NCI-H2107 treated with DMSO at 0.1 percent for 48 hours (cell line): ENCODE data around the gene FGD3.
A peak's percentile ranks its signal among the peaks of the same experiment; 100 is the strongest.

ENCODE experiments used
- DNase-seq: peaks from one replicate; lab custom pipeline; 2025; ENCODE audit not compliant: unreplicated experiment; lab: John Stamatoyannopoulos, UW

Gene FGD3

DNA sequence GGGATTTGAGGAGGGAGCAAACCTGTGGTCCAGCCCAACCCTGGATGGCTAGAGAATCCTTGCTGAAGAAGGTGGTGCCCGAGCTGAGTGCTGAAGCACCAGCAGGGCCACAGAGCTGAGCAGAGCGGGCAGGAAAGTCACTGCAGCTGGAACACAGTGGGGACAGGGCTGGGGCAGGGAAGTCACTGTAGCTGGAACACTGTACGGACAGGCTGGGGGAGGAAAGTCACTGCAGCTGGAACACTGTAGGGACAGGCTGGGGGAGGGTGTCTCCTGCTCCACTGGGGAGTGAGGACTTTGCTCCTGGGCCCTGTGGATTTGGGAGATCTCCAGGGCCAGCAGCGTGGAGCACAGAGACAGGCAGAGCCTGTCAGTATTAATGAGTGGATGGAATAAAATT, 102.2 kb downstream of the FGD3 start:
- DNase-seq: no peak

DNA sequence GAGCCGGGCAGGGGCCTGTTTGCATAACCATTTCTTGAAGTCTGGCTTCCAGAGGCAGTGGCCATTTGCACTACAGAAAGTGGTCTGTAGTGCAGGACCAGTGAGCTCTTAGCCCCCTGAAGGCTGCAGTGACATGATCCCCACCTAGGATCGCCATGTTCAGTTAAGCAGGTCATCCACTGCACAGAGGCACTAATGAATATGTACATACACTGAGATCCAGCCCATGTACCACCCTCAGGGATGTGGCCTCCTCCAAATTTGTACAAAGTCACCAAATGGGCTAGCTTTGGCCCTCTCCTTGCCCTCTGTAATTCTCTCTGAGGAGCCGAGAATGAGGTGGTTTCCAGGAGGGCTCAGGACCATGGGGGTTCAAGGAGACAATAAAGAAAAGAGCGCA, 102.9 kb downstream of the FGD3 start:
- DNase-seq: no peak

- DNase-seq: no peak
Observed at GRCh38 chr9:93051680-93052089, 104.4 kb downstream of the FGD3 start.

- DNase-seq: no peak
Observed at GRCh38 chr9:93052791-93053540, 105.6 kb downstream of the FGD3 start.

- no peak for DNase-seq
Observed at GRCh38 chr9:93053781-93054331, 106.5 kb downstream of the FGD3 start.

DNA sequence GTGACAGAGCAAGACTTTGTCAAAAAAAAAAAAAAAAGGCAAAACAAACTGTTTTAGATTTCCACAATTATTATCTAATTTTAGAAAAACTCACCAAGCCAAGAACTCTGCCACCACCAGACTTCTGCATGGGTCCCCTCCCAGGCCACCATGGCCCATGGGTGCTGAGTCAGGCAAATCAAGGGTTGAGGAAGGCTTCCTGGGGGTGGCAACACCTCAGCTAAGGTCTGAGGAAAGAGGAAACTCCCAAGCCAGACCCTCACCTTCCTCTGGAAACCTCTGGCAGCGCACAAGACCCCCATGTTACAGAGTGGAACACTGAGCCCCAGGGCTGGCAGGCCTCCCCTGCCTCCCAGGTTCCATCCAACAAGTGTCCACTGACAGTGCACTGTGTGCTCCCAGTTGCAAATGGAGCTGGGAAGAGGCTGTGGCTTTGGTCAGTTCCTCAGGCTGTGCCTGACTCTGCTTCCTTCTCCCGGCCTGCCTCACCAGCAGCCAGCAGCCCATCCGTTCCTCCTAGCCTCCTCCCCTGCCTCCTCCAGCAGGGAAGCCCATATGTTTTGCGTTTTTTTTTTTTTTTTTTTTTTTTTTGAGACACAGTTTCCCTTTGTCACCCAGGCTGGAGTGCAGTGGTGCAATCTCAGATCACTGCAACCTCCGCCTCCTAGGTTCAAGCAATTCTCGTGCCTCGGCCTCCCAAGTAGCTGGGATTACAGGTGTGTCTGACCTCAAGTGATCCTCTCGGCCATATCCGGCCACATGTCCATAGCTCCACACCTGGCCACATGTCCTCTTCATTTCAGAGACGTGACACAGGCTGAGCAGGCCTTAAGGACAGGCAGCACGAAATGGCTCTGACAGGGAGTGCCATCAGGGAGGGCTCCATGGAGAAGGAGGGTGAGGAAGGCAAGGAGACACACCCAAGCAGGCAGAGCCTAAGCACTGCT, 107.7 kb downstream of the FGD3 start:
- no peak for DNase-seq

DNA sequence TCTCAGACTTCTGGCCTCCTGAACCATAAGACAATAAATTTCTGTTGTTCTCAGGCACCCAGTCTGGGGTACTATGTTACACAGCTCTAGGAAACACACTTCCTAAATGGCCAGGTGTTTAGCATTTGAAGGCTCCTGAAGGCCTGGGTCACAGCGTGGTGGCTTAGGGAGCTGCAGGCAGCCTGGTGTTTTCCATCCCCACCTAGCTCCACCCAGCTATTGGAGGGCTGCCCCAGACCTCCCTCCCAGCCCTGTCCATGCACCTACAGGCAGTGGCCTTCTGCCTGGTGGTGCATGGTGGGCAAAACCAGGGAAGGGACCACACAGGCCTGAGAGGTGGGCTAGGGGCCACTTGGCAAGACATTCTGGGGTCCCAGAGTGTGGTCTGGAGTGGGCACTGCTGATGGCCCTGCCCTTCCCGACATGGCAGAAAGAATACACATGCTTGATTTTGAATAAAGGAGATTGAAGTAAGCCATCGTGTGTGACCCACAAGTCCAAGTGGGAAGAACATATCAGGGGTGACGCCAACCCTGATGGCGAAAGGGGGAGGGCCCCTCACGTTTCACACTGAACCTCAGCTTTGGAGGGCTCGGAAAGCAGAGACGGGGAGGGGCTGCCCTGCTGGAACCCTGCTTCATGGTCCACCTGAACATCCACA, 109.8 kb downstream of the FGD3 start:
- no peak for DNase-seq

- no peak for DNase-seq
Observed at GRCh38 chr9:93057703-93058354, 110.5 kb downstream of the FGD3 start.

DNA sequence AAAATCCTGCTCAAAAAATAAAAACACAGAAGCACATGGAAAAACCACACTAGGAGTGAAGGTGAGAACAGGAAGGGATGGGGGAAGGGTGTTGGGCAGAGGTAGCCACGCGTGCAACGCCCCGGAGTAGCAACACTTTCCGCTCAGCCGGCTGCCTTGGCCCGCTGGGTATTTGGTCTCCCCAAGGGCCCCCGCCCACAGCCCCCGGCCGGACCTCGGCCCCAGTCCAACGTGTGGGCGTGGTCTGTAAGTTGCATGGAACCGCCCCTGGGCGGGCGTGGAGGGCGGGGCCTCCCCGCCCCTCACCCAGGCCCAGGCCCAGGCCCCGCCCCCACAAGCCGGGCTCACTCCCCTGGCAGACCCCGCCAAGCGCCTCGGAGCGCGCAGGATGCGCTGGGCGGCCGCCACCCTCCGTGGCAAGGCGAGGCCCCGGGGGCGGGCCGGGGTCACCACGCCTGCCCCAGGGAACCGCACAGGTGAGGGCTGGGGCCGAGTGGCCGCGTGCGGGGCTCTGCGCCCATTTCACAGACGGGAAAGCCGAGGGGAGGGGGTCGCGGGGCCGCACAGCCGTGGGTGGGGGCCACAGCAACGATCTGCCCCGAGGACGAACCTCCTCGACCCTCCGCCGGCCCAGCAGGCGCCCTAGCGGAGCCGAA, 111.2 kb downstream of the FGD3 start, which contains the start of gene SUSD3:
Gene SUSD3, plus strand, starts transcription at position 347 of the 656 bp plus-strand sequence. Its CDS starts 42 bp downstream, at position 389.
- DNase-seq: no peak

GRCh38 chr9:93059011-93059714, 111.8 kb downstream of the FGD3 start:
- no peak for DNase-seq

DNA sequence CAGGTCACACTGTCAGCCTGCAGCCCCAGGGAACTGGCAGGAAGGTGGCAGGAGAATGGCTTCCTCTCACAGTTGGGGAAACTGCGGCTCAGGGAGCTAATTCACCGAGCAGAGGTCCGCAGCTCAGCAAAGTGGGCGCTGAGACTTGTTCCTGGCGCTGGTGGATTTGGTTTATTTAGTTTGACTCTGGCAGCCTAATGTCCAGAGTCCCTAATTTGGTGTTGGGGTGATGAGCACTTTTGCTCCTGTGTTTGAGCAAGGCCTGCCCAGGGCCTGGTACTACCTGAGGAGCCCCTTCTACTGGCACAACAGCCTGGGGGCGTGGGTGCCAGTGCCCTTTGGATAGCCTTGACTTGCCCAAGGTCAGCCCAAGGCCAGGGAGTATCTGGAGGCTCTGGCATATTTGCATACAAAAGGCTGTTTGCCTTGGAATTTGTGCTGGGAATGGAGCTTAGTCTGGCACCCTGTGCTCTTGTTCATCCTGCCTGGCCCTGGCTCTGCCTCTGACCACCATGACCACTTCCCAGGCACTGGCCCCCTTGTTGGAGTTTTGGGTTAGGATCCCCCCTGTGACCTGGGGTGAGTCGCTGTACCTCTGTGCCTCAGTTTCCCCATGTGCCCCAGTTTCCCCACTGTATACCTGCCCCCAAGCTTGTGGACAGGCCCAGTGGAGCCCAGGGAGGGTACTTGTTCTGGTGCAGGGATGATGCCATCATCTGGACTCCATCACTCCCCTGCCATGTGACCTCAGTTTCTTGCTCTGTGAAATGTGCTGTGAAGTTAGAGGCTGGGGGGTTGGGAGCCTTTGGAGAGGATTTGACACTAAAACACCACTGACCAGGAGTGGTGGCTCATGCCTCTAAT, 112.6 kb downstream of the FGD3 start:
- DNase-seq: no peak

DNA sequence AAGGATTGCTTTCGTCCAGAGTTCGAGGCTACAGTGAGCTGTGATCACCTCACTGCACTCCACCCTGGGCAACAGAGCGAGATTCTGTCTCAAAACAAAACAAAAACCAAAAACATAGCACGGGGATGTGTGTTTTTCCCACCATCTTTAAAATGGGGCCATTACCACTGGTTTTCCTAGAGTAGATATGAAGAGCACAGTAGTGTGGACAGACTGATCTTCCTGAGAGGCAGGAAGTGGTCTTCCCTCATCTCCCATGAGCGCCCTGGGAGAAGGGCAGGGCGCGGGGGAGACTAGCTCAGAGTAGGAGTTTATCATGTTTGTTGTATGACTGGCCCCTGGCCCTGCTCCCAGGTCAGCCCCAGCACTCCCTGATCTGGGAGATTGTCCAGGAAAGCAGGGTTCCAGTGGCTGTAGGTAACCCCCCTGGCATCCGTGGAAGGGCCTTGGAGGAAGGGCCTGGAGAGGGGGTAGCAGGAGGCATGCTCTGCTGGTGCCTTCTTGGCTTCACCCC, 113.5 kb downstream of the FGD3 start:
- DNase-seq: no peak

DNA sequence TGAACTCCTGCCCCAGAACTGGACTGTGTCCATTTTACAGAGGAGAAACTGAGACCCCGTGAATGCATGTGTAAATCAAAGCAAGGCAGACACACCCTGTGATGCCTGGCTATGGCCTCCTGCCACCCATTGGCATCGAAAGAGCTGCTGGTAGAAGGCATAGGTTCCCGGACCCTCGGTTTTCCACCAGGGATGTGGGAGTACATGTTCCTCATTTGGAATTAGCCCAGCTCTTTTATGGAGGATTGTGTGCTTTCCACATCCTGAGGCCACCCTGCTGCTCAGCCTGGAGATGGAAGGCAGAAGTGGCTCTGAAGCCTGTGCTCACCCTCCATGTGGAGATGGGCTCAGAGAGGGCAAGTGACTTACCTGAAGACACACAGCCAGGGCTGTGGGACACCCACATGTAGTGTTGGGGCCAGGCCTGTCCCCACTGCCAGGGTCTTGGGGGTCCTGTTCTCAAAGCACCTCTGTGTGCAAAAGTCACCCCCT, 114.0 kb downstream of the FGD3 start:
- no peak for DNase-seq

DNA sequence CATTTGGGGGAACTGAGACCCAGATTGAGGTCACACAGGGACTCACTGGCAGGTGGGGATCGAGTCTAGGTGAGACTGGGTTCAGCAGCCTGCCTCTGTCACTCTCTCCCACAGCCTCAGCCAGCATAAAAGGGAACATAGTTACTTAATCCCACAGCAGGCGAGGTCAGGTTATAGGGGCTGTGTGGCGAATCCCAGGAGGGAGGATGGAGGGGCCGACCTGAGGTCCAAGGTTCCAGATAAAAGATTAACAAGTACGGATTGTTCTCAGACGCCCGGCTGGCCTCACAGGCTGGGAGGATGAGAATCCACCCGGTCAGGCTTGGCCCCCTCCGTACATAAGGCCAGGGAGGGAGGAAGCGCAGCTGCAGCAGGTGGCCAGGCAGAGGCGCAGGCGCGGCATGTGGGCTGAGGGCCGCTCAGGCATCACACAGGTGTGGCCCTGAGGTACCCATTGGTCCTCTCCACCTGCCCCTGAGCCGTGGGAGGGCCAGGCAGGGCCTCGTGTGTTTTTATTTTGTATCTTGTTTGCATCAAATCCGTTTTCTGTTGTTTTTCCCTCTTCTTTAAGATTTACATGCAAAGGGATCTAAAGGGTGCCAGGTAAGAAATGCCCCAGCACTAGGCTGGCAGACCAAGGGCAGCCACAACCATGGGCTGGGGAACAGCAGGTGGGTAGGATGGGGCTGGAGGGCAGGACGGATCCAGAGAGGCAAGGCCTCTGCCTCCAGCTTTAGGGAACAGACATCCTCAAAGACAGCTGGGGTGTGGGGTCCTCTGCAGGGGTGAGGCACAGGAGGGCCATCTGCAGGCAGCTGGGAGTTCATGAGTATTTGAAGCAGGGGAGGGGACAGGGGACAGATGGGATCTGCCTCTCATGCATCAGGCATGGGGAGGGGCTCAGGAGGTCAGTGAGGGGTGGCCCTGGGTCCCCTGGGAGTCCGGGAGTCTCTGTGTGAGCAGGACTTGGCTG, 114.8 kb downstream of the FGD3 start:
- DNase-seq: peak; percentile 62

DNA sequence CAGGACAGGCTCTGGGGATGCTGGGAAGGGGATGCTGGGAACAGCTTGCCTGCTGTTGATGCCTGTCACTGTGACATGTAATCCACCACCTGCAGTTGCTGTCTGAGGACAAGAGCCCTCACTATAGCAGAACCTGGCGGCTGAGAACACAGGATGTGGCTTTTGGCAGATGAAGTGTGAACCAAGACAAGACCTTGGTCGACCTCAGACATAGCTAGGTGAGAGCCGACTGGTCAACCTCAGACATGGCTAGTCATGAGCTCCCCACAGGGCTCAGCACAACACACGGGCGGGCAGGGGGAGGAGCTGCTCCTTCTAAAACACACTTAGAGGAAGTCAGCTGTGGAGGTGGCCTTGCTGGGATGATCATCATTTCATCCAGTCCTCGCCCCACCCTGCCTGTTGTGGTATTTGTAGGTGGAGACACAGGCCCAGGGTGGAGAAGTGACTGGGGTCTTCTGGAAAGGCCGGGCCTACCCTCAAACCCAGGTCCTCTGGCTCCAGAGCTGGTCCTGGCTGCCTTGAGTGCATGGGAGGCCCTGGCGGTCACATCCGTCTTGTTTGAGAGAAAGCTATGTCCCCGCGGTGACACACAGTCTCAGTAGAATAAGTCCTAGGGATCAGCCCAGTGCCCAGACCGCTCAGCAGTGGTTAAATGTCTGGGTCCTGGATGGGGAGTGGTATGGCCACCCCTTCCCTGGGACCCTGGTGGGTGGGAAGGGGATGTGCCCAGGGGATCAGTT, 117.2 kb downstream of the FGD3 start:
- no peak for DNase-seq

GRCh38 chr9:93065135-93065720, 117.9 kb downstream of the FGD3 start:
- no peak for DNase-seq
